GM12872 (cell line): ENCODE results near the gene SYTL1.

ENCODE experiments used
- TF ChIP-seq, protein P1 (sequence below): IDR thresholded peaks from 3 replicates; pipeline ENCODE4 v1.5.1; 2011; ENCODE audit warnings: low read depth, mild to moderate bottlenecking, low read length, moderate library complexity; ENCODE audit not compliant: insufficient read depth

SYTL1 gene

DNA sequence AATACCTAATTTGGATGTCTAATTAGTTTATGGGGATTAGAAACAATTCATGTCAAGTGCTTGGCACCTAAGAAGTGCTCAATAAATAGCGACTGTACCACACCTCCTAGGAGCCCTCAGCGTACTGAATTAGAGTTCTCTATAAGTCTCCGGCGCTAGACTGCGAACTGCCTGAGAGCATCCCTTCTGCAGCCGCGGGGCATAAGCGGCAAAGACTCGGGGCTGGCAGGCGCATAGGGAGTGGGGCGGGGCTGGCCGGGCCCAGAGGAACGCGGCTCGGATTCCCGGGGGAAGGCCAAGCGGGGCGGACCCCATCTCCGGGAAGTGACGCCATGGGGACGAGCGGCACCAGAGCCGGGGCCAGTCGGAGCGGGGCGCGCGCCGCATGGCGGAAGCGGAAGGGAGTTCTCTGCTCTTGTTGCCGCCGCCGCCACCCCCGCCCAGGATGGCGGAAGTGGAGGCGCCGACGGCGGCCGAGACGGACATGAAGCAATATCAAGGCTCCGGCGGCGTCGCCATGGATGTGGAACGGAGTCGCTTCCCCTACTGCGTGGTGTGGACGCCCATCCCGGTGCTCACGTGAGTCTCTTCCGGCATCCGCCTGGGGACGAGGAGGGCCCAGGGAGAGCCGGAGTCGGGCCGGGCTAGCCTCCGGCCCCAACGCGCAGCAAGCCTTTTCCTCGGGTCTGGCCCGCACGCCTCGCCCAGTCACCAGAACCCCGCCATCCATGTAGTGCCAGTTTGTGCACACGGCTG is 19.8 kb upstream of the SYTL1 start, which contains the start of gene TMEM222:
TMEM222 (plus strand) TSS at position 351 of the 756 bp plus-strand sequence; CDS start at position 386, 35 bp downstream.
- TF ChIP-seq, protein P1, sequence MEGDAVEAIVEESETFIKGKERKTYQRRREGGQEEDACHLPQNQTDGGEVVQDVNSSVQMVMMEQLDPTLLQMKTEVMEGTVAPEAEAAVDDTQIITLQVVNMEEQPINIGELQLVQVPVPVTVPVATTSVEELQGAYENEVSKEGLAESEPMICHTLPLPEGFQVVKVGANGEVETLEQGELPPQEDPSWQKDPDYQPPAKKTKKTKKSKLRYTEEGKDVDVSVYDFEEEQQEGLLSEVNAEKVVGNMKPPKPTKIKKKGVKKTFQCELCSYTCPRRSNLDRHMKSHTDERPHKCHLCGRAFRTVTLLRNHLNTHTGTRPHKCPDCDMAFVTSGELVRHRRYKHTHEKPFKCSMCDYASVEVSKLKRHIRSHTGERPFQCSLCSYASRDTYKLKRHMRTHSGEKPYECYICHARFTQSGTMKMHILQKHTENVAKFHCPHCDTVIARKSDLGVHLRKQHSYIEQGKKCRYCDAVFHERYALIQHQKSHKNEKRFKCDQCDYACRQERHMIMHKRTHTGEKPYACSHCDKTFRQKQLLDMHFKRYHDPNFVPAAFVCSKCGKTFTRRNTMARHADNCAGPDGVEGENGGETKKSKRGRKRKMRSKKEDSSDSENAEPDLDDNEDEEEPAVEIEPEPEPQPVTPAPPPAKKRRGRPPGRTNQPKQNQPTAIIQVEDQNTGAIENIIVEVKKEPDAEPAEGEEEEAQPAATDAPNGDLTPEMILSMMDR, result no peak

DNA sequence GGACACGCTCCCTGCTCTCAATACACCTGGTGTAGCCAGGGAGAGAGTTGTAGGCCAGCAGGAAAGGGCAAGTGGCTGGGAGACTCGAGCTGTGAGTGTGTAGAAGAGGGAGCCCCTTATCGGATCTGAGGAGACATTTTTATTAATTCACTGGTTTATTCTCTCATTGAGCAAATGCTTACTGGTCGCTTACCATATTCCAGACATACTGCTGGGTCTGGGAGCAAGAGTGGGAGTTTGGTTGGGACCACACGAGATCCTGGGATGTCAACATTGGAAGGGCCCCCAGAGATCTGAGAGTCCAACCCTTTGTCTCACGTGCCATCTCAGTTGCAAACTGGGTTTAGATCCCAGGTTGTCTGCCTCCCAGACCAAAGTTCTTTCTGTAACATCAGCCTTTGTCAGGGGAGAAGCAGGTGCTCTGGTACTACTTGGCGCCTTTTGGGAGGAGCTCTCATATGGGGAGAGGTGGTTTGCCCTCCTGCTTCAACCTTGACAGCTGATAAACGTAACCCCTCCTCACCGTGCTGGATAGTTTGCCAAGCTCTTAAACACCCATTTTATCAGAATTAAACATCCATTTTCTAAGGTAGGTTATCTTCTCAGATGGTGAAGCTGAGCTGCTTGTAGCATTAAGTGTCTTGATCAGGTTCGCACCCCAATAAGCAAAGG is 19.1 kb upstream of the SYTL1 start:
- TF ChIP-seq, protein P1, result no peak

DNA sequence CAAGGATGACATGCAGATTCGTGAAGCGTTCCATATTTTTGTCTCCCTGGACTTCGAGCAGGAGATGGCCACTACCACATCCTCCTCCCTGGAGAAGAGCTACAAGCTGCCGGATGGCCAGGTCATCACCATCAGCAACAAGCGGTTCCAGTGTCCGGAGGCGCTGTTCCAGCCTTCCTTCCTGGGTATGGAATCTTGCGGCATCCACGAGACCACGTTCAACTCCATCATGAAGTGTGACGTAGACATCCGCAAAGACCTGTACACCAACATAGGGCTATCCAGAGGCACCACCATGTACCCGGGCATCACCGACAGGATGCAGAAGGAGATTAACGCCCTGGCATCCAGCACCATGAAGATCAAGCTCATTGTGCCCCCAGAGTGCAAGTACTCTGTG is 16.5 kb upstream of the SYTL1 start:
- TF ChIP-seq, protein P1, result no peak

DNA sequence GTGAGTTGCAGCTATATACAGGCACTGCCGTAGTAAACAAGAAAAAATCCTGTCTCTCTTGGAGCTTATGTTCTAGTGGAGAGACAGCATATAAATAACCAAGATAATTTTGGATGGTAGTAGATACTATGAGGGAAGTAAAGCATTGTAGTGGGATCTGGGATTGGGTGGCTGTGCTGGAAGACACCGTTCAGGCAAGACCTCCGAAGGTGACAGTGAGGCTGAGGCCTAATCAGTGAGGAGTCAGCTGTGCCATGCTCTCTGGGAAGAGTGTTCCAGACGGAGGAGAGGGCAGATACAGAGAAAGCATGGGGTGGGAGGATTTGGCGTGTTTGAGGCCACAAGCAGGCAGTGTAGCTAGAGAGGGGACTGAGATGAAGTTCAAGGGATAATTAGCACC is 13.9 kb upstream of the SYTL1 start:
- TF ChIP-seq, protein P1, result no peak

DNA sequence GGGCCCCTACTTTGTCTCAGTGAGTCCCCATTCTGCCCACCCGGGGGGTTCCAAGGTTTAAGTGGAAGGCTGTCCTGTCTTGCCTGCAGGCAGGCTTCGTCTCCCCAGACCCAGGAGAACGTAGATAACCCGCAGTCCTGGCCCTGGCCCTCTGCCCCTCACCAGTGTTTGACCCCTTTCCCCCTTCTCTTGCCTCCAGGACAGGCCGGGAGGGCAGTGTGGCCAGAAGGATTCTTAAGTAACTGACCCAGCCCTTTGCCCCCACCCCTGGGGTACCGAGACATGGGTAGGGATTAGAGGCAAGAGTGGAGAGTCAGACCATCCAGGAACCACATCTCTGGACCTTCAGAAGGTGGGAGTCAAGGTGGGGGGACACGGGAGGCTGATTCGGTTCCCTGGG is 11.0 kb upstream of the SYTL1 start:
- TF ChIP-seq, protein P1, result no peak

DNA sequence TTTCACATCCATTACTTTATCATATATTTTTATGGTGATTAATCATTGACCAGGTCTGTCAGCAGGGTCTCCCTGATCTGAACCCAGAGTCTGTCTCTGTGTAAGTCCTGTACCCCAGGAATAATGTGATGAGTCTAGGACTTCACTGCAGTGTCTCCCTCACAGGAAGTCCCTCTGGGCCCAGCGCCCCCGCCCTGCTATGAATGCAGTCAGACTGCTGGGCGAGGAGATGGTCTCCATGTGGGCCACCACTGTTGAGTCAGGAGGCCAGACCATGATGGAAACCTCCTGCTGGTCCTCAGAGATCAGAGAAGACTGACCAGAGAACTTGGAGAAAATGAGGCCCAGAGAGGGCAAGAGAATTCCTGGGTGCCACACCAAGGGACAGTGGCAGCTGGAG is 10.4 kb upstream of the SYTL1 start:
- TF ChIP-seq, protein P1, result no peak

DNA sequence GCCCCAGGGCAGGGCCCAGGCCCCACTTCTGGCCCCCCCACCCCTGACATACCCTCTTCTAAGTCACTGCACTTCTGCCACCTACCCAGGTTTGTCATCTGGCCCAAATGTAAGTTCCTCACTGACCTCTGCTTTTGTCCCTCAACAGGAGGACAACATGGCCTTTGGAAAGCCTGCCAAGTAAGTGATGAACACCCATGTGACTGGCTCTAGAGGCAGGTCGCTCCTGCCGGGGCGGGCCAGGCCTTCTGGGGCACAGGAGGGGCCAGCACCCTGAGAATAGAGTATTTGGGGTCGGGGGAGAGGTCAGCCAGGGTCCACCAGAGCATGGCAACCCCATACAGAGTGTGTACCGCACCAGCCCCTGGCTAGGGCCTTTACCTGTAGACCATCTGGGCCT is 9.9 kb upstream of the SYTL1 start:
- TF ChIP-seq, protein P1, result no peak
